Epithelial cell of proximal tubule (primary cell): ENCODE measurements around the gene MFAP3L. TPM values are rescaled to one million over a fixed set of nuclear protein-coding genes. Genes with fewer than 3 reads are reported as not detected.

Source experiments
- DNase-seq: peaks from one replicate; pipeline ENCODE4 v3.0.0-alpha.2; 2011; ENCODE audit warnings: low read depth
- H3K4me3 ChIP-seq: 2 replicates; pipeline ENCODE4 v1.5.1; 2011; ENCODE audit warnings: low read depth, mild to moderate bottlenecking, low read length
- total RNA-seq: library from RNA; depleted of rRNA; stranded (reverse); fragments of >200 nt; gene quantifications from 2 replicates; pipeline ENCODE4 v1.2.3, GENCODE V29; 2015
- TF ChIP-seq, protein P1 (sequence below): conservative IDR thresholded peaks from 2 replicates; pipeline ENCODE4 v1.5.1; 2012; ENCODE audit warnings: low read depth, mild to moderate bottlenecking, low read length

Gene MFAP3L
- total RNA-seq, 1 donor from 2014 or later: 10.2 TPM

- TF ChIP-seq, protein P1, sequence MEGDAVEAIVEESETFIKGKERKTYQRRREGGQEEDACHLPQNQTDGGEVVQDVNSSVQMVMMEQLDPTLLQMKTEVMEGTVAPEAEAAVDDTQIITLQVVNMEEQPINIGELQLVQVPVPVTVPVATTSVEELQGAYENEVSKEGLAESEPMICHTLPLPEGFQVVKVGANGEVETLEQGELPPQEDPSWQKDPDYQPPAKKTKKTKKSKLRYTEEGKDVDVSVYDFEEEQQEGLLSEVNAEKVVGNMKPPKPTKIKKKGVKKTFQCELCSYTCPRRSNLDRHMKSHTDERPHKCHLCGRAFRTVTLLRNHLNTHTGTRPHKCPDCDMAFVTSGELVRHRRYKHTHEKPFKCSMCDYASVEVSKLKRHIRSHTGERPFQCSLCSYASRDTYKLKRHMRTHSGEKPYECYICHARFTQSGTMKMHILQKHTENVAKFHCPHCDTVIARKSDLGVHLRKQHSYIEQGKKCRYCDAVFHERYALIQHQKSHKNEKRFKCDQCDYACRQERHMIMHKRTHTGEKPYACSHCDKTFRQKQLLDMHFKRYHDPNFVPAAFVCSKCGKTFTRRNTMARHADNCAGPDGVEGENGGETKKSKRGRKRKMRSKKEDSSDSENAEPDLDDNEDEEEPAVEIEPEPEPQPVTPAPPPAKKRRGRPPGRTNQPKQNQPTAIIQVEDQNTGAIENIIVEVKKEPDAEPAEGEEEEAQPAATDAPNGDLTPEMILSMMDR: no peak
- H3K4me3 ChIP-seq: peak overlapping the region; percentile 84
- no peak for DNase-seq
Observed at GRCh38 chr4:170025523-170026252, 507 bp downstream of the MFAP3L start.

DNA sequence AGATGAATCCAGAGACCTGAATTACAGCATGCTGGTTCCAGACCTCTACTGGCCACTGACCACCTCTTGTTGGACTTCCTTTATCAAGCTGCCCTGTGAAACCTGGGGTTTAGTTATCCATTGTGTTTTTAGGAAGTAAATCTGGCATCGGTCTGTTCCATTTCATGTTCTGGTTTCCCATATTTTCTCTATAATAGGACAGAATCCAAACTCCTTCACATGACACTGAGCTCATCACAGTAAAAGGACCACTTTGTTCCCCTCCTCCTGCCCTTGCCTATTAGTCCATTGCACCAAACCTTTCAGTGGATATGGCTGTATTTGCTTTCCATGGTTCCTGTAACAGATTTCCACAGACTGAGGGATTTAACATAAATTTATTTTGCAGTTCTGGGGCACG lies 4.0 kb downstream of the MFAP3L start:
- no peak for DNase-seq
- TF ChIP-seq, protein P1: no peak
- H3K4me3 ChIP-seq: no peak overlapping the region

DNA sequence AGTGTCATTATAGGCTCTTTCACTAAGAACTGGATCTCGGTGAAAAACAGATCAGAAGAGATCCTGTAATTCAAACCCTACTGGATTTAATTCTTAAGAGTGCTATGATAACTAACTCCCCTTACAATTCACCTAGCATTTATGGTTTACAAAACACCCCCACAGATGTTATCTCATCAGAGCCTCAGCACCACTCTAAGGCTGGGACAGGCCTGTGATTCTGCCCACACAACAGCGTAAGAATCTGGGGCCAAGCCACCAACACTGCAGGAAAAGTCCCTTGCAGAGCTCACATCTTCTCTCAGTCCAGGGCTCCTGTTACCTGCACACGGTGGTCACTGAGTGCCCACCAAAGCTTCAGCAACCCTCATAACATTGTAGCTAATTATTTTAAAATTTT lies 8.9 kb downstream of the MFAP3L start:
- no peak overlapping the region for H3K4me3 ChIP-seq
- DNase-seq: no peak
- TF ChIP-seq, protein P1: no peak

DNA sequence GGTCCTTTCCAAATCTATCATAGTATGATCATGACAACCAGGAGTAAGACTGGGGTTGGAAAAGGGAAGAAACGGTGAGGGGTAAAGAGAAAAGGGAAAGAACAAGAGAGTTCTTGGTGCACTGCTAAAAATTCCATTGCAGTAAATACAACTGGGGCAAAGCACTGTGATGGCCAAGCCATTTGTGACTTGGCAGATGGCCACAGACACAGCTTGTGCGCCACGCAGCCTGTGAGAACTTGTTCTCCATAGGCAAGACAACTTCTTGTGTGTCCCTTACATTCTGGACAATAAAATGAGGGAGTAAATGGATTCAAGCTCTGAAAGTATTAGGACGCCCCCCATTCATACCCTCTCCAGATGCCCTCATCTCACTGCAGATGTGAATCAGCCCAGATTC lies 10.9 kb downstream of the MFAP3L start:
- TF ChIP-seq, protein P1: no peak
- H3K4me3 ChIP-seq: no peak overlapping the region
- no peak for DNase-seq

GRCh38 chr4:170014359-170015011 lies 11.7 kb downstream of the MFAP3L start:
- H3K4me3 ChIP-seq: no peak overlapping the region
- no peak for DNase-seq
- TF ChIP-seq, protein P1: no peak

DNA sequence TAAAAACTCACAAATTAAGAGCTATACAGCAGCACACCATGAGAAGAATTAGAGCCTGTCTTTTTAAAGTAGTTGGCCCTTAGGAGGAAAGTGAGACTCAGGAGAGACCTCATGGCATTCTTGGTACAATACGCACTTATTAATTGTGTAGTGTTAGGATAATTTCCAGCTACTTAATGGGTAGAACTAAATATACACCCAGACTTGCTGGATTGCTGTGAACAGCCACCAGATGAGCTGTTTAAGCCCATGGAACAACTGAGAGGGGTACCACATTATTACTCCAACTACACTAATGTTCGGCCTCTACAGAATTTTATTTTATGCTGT lies 13.6 kb downstream of the MFAP3L start:
- no peak overlapping the region for H3K4me3 ChIP-seq
- no peak for DNase-seq
- TF ChIP-seq, protein P1: no peak
